Measurements from ENCODE around the gene RNU1-3.
"Not testable (repeated sequence)": the region's sequence is repeated elsewhere in the genome, so short reads cannot be mapped to it uniquely, and the experiment has no call there.

GRCh38 chr1:16699440-16699839 is 32.7 kb upstream of the RNU1-3 start:
- TF ChIP-seq EZH2phosphoT487 (IDR thresholded peaks at IDR 0.05; ENCODE audit: borderline replicate concordance); CTCF (conservative IDR thresholded peaks at IDR 0.05; ENCODE audit: low read length): not testable (repeated sequence)
